ENCODE results near the gene FBF1. TPM values are rescaled to one million over a fixed set of nuclear protein-coding genes. Genes with fewer than 3 reads are reported as not detected.

Gene FBF1
- total and polyA plus RNA-seq, 2 of the 4 experiments (the other 2 are of a cell fraction), result 4.5 to 8.0 TPM

DNA sequence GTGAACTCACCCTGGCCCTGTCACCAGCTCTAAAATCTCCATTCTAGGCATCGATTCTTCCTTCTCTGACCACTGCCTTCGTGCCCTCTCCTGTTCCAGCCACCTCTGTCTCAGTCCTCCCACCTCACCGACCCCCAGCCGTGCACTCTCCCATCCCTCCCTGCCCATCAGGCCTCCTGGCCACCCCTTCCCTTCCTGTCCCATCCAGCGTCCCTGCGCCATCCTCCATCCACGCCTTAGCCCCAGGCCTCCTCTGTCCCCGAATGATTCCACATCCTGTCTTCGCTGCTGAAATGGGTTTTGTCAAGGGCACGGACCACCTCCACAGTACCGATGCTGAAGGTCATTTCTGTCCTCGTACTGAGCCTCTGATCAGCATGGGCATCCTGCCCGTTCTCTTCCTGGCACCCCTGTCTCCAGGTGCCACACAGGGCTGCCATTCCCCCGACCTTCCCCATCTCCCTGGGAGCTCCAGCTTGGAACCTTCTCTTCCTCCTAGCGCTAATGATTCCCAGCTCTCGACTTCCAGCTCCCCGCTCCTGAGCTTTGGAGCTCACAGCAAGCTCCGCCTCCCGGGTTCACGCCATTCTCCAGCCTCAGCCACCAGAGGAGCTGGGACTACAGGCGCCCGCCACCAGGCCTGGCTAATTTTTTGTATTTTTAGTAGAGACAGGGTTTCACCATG is 46.7 kb downstream of the FBF1 start:
- in situ Hi-C loops (cut with MboI; ENCODE audit: low sequenced_read_pairs) (no loop called here), intact Hi-C loops (cut with micrococcal nuclease) (no loop called here), dilution Hi-C loops (cut with HindIII; ENCODE audit: low sequenced_read_pairs, unreplicated experiment) (no loop called here)
- no peaks in the 10 kb centered on the region for H3K27me3 ChIP-seq (ENCODE audit: control insufficient read depth, insufficient read depth, low read length)
- no peak overlapping the region for H3K4me2 ChIP-seq (ENCODE audit: low read depth, low read length)
- peaks cover 9 to 44% of the 10 kb centered on the region in 2 experiments; a peak in 3 of 4 replicates for H3K79me1 ChIP-seq (ENCODE audit: low read depth in 1 of 2, low read length in 2 of 2)
- no peak overlapping the region for H2BK20ac ChIP-seq (ENCODE audit: low read depth, low read length)
- H4K20me1 ChIP-seq (ENCODE audit: insufficient read depth, low read length), result peaks cover 4% of the 10 kb centered on the region; the same call in 1 of the 2 replicates
- H2BK120ac ChIP-seq (ENCODE audit: low read depth, low read length), result no peak overlapping the region
- WGBS, 2 experiments (ENCODE audit: extremely low coverage in 2 of 2, insufficient read length in 1 of 2), result 83% methylated on average over 11 of the region's 22 CpGs; no CpG with 5 or more reads in 1 of the 2 experiments
- POLR2A ChIA-PET (ENCODE audit: unreplicated experiment), result no interaction called here
- peaks cover 12% of the 10 kb centered on the region; the same call in 1 of the 2 replicates for H3K9me1 ChIP-seq (ENCODE audit: insufficient read depth, low read length)
- BruUV-seq (replicated peaks), result no TSS peak
- ATAC-seq (ENCODE audit: low read depth), result no peak
- no peak overlapping the region for H2BK5ac ChIP-seq (ENCODE audit: low read depth, low read length, poor library complexity, severe bottlenecking)
- no peaks in the 10 kb centered on the region for H3K9me3 ChIP-seq (ENCODE audit: control insufficient read depth, insufficient read depth, low read length)
- no peak for TF ChIP-seq CHD1 (IDR thresholded peaks at IDR 0.05; ENCODE audit: low read depth, low read length)
- TF ChIP-seq RAD21 (IDR thresholded peaks at IDR 0.05; ENCODE audit: low read length), result no peak
- H3K56ac ChIP-seq (ENCODE audit: extremely low read depth, insufficient read depth, low read length), result no peak overlapping the region
- no peak overlapping the region for H3K18ac ChIP-seq (ENCODE audit: low read depth, low read length)
- no peak overlapping the region for H3K14ac ChIP-seq (replicated peaks; ENCODE audit: low read depth, low read length)
- DNase-seq, result no peak
- no peak overlapping the region for H3K4me3 ChIP-seq (ENCODE audit: insufficient read depth, low read depth, low read length)
- peaks cover 21% of the 10 kb centered on the region for H3K36me3 ChIP-seq (ENCODE audit: control insufficient read depth, insufficient read depth, low read length)
- H2AK9ac ChIP-seq (replicated peaks; ENCODE audit: low read depth, low read length, poor library complexity), result peak overlapping the region; percentile 50
- H4K8ac ChIP-seq (ENCODE audit: low read depth in 2 of 2, low read length in 2 of 2), result no peak overlapping the region
- H3K27ac ChIP-seq (ENCODE audit: insufficient read depth, low read length), result no peak overlapping the region
- H3K4ac ChIP-seq (ENCODE audit: low read depth, low read length), result no peak overlapping the region
- H3K4me1 ChIP-seq (ENCODE audit: control insufficient read depth, insufficient read depth, low read length), result peaks cover 7% of the 10 kb centered on the region; the same call in 1 of the 2 replicates
- no peak overlapping the region for H2AFZ ChIP-seq (replicated peaks; ENCODE audit: low read length, poor library complexity)
- H3K9ac ChIP-seq (ENCODE audit: low read depth, low read length), result no peak overlapping the region
- peak overlapping the region; percentile 65; the same call in 1 of the 2 replicates for H2AK5ac ChIP-seq (ENCODE audit: low read depth, low read length)
- no peak overlapping the region for H3K23ac ChIP-seq (ENCODE audit: low read depth, low read length)
- no peak overlapping the region for H2BK15ac ChIP-seq (ENCODE audit: low read depth, low read length)
- CTCF ChIA-PET, result no interaction called here
- H4K5ac ChIP-seq (ENCODE audit: low read depth, low read length), result no peak overlapping the region
- H4K91ac ChIP-seq (ENCODE audit: insufficient read depth, low read depth, low read length), result no peak overlapping the region
